Tibial nerve (tissue), 4 donors: ENCODE data around the gene VWA7. TPM values are rescaled to one million over a fixed set of nuclear protein-coding genes. Genes with fewer than 3 reads are reported as not detected.

Source experiments
- DNase-seq, 2 donors: peaks; one replicate each; pipeline ENCODE4 v3.0.0-alpha.2; 2019; ENCODE audit warnings: low spot score in 2 of 2
- H3K27ac ChIP-seq, 4 donors: fragments of 200-600 bp; sonication (generic) in 3 of 4; one replicate each; pipeline ENCODE4 v1.5.1; 2017 to 2019; ENCODE audit warnings: mild to moderate bottlenecking in 1 of 4
- H3K27me3 ChIP-seq, 2 donors: fragments of 200-600 bp; sonication (generic) in 1 of 2; one replicate each; pipeline versions ENCODE4 v1.5.1 to v1.6.0; 2017 to 2019
- H3K36me3 ChIP-seq, 3 donors: fragments of 200-600 bp; sonication (generic); one replicate each; pipeline ENCODE4 v1.5.1; 2018 to 2019
- H3K4me1 ChIP-seq, 4 donors: fragments of 200-600 bp; sonication (generic) in 3 of 4; one replicate each; pipeline ENCODE4 v1.5.1; 2017 to 2019
- H3K4me3 ChIP-seq, 4 donors: fragments of 200-600 bp; sonication (generic) in 3 of 4; one replicate each; pipeline ENCODE4 v1.5.1; 2017 to 2019; ENCODE audit warnings: mild to moderate bottlenecking in 1 of 4, moderate library complexity in 1 of 4
- H3K9me3 ChIP-seq, 4 donors: fragments of 200-600 bp; sonication (generic) in 3 of 4; one replicate each; pipeline ENCODE4 v1.5.1; 2017 to 2019
- EP300 ChIP-seq, 2 donors: sonication (generic); formaldehyde crosslinking; IDR thresholded peaks; one replicate each; pipeline ENCODE4 v1.6.1; 2017; ENCODE audit warnings: antibody characterized with exemption in 2 of 2, mild to moderate bottlenecking in 1 of 2
- POLR2A ChIP-seq, 2 donors: fragments of 450-650 bp; IDR thresholded peaks; one replicate each; pipeline ENCODE4 v1.6.1; 2017; ENCODE audit warnings: antibody characterized with exemption in 2 of 2, mild to moderate bottlenecking in 2 of 2, moderate library complexity in 2 of 2
- WGBS, 2 donors: methylation state at CpG; one replicate each; pipeline ENCODE4 v1.1.5; 2018; 5-methylcytosine and 5-hydroxymethylcytosine counted together
- total RNA-seq, 4 donors: library from RNA; depleted of rRNA; stranded (reverse); fragments of >200 nt; gene quantifications; one replicate each; pipeline ENCODE4 v1.1.0, GENCODE V29; 2016
- TF ChIP-seq, protein P1 (sequence below), 5 experiments: fragments of 200-600 bp in 3 of 5; fragments of 450-650 bp in 2 of 5; sonication (generic) in 3 of 5; IDR thresholded peaks; one replicate each; pipeline ENCODE4 v1.5.1; 2016 to 2019; ENCODE audit warnings: antibody characterized with exemption in 5 of 5, mild to moderate bottlenecking in 3 of 5, moderate library complexity in 2 of 5

The VWA7 gene
- total RNA-seq, 4 donors from 2014 or later = 0.21 to 0.66 (median 0.35) TPM

DNA sequence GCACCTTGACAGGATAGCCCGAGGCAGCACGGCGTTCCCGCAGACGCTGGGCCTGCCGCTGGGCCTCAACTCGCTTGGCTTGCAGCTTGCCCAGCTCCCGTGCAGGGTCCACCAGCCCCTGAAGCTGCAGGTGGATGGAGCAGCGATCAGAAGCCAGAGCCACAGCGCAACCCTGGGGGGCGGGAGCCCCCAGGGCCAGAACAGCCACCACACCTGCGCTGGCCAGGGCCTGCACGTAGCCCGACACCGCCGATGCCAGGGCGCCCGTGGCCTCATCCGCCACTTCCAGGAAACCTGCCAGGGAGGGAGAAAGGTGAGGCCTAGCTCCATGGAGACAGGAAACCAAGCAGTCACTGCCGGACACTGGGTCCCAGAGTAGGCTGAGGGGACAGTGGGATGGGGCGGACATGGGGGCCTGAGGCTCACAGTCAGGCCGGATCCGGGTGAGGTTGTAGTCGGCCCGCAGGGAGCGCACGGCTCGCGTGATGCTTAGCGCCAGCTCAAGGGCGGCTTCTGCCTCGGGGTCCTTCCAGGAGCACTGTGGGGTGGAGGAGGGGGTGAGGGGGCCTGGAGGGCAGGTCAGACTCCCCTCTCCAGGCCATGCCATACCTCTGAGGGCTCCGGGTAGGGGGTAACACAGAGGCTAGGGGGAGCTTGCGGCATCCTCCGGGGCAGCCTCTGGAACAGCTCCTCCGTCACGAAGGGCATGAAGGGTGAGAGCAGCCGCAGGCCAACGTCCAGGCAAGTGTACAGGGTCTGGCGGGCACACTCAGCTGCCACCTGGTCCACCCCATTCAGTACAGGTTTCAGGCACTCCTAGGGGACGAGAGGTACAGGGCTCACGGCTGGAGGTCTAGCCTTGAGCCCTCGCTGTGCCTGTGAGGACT is 2.1 kb upstream of the VWA7 start:
- TF ChIP-seq, protein P1, sequence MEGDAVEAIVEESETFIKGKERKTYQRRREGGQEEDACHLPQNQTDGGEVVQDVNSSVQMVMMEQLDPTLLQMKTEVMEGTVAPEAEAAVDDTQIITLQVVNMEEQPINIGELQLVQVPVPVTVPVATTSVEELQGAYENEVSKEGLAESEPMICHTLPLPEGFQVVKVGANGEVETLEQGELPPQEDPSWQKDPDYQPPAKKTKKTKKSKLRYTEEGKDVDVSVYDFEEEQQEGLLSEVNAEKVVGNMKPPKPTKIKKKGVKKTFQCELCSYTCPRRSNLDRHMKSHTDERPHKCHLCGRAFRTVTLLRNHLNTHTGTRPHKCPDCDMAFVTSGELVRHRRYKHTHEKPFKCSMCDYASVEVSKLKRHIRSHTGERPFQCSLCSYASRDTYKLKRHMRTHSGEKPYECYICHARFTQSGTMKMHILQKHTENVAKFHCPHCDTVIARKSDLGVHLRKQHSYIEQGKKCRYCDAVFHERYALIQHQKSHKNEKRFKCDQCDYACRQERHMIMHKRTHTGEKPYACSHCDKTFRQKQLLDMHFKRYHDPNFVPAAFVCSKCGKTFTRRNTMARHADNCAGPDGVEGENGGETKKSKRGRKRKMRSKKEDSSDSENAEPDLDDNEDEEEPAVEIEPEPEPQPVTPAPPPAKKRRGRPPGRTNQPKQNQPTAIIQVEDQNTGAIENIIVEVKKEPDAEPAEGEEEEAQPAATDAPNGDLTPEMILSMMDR (IDR thresholded peaks at IDR 0.05) = no peak
- TF ChIP-seq EP300 (IDR thresholded peaks at IDR 0.05) (no peak), POLR2A (IDR thresholded peaks at IDR 0.05) (no peak)
- Histone ChIP-seq H3K9me3 (no peaks in the 10 kb centered on the region), H3K4me1 (peaks cover 0 to 10% (median 9%) of the 10 kb centered on the region in 4 donors), H3K4me3 (no peak overlapping the region), H3K36me3 (peaks cover 0 to 66% (median 23%) of the 10 kb centered on the region in 3 donors), H3K27ac (no peak overlapping the region), H3K27me3 (no peaks in the 10 kb centered on the region)
- WGBS, 2 donors = 90 to 91% methylated on average over 32 to 35 of the region's 43 CpGs
- no peak for DNase-seq

DNA sequence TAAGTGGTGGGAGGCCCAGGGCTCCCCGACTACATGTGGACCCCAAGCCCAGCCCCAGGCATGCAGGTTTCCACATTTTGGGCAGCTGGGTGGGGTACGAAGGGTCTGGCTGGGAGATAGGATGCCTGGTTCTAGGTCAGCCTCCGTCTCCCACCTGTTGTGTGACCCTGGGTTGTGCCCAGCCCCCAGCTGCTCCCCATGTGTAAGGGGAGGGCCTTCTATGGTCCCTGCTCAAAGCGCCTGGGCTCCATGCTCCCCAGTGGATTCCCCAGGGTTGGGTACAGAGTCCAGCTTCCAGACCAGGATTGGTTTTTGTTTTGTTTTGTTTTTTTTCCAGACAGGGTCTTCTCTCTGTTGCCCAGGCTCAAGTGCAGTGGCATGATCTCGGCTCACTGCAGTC is 1.1 kb upstream of the VWA7 start:
- Histone ChIP-seq H3K9me3 (no peaks in the 10 kb centered on the region), H3K27me3 (no peaks in the 10 kb centered on the region), H3K4me3 (no peak overlapping the region), H3K4me1 (peaks cover 0 to 10% (median 9%) of the 10 kb centered on the region in 4 donors), H3K27ac (no peak overlapping the region), H3K36me3 (peaks cover 0 to 56% (median 21%) of the 10 kb centered on the region in 3 donors)
- 89% methylated on average over 5 of the region's 5 CpGs for WGBS, 2 donors
- TF ChIP-seq POLR2A (IDR thresholded peaks at IDR 0.05) (no peak), EP300 (IDR thresholded peaks at IDR 0.05) (no peak)
- TF ChIP-seq, protein P1 (IDR thresholded peaks at IDR 0.05) = no peak
- DNase-seq = no peak

DNA sequence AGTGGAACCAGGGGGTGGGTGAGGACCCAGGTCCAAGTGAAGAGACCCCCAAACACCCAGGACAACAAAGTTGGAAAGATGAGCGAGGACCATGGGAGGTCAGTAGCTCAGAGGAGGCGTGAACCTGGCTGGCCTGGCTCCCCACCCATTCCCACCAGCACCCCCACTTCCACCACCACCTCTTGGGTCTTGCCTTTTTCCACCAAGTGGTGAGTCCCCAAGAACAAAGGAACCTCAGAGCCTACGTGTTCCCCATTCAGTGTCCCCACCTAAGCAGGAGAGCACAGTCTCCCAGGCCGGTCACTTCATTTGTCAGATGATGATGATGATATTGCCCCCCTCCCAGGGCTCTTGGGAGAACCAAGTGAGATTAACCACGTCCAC is 531 bp upstream of the VWA7 start:
- Histone ChIP-seq H3K27ac (peak overlapping the region in 2 of 4 donors; percentile 5 to 32), H3K36me3 (peaks cover 0 to 50% (median 20%) of the 10 kb centered on the region in 3 donors), H3K4me1 (peaks cover 0 to 10% (median 9%) of the 10 kb centered on the region in 4 donors), H3K4me3 (no peak overlapping the region), H3K9me3 (no peaks in the 10 kb centered on the region), H3K27me3 (no peaks in the 10 kb centered on the region)
- WGBS, 2 donors = 78 to 82% methylated on average over 5 of the region's 5 CpGs
- TF ChIP-seq, protein P1 (IDR thresholded peaks at IDR 0.05) = no peak
- TF ChIP-seq EP300 (IDR thresholded peaks at IDR 0.05) (no peak), POLR2A (IDR thresholded peaks at IDR 0.05) (no peak)
- no peak for DNase-seq

DNA sequence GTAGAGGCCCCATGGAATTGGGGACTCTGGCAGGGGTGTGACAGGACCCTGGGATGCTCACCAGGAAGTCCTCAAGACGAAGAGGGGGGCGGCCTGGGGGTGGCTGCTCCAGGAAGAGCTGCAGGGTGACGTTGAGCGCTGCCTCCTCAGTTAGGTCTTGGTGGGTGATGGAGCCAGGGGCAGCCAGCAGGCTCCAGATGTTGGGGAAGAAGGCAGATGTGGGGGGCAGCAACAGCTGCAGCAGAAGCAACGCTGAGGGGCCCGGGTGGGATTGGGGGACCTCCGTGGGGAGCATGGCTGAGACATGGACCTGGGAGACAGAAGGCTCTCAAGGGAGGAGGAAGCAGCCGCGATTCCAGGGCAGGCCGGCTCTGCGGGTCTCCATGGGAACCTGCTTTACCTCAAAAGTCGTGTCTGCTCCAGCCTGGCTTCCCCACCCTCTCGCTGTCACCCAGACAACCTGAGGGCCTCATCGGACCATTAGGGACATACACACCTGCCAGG is 591 bp downstream of the VWA7 start:
- Histone ChIP-seq H3K36me3 (peaks cover 0 to 39% (median 19%) of the 10 kb centered on the region in 3 donors), H3K4me1 (peaks cover 0 to 10% (median 9%) of the 10 kb centered on the region in 4 donors), H3K27ac (peak overlapping the region in 2 of 4 donors; percentile 5 to 32), H3K4me3 (no peak overlapping the region), H3K27me3 (no peaks in the 10 kb centered on the region), H3K9me3 (no peaks in the 10 kb centered on the region)
- TF ChIP-seq, protein P1 (IDR thresholded peaks at IDR 0.05) = no peak
- TF ChIP-seq POLR2A (IDR thresholded peaks at IDR 0.05) (no peak), EP300 (IDR thresholded peaks at IDR 0.05) (no peak)
- no peak for DNase-seq
- WGBS, 2 donors = 46 to 52% methylated on average over 10 to 14 of the region's 14 CpGs
